ENCODE measurements around the gene KIAA0513. TPM values are rescaled to one million over a fixed set of nuclear protein-coding genes. Genes with fewer than 3 reads are reported as not detected.
"Not testable (repeated sequence)": the region's sequence is repeated elsewhere in the genome, so short reads cannot be mapped to it uniquely, and the experiment has no call there.

KIAA0513 gene
- polyA plus RNA-seq, 4 donors, result 3.6 to 6.6 (median 5.2) TPM

DNA sequence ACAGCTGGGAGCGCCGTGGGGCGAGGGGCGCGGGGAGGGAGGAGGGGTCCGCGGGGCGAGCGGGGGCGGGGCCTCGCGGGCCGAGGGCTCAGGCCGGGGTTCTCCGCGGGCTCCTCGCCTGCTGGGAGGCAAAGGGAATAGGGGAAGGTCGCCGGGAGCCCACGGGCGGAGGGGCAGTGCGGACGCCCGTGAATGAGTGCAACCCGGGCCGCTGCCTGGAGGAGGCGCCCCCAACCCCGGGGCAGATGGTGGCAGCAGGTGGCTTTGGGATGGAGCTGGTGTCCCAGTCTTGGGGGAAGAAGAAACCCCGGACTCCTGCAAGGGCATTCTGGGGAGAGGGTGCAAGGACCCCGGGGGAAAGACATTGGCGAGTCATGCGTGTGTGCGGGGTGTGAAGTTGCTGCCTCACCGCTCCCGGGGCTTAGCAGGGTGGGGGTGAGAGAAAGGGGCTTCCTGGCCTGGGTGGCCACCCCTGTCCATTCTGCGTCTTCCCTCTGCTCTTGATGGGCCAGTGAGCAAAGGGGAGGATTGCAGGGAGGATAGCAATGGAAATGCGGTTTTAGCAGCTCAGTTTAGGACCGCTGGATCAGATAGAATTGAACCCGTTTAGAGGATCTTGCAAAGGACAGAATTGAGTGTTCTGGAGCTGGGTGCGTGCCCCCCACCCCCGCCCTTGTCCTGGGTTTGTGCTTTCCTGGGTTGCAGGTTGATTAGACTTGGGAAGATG, 526 bp downstream of the KIAA0513 start:
- DNase-seq (ENCODE audit: low read depth in 4 of 4, low spot score in 3 of 4), result no peak

DNA sequence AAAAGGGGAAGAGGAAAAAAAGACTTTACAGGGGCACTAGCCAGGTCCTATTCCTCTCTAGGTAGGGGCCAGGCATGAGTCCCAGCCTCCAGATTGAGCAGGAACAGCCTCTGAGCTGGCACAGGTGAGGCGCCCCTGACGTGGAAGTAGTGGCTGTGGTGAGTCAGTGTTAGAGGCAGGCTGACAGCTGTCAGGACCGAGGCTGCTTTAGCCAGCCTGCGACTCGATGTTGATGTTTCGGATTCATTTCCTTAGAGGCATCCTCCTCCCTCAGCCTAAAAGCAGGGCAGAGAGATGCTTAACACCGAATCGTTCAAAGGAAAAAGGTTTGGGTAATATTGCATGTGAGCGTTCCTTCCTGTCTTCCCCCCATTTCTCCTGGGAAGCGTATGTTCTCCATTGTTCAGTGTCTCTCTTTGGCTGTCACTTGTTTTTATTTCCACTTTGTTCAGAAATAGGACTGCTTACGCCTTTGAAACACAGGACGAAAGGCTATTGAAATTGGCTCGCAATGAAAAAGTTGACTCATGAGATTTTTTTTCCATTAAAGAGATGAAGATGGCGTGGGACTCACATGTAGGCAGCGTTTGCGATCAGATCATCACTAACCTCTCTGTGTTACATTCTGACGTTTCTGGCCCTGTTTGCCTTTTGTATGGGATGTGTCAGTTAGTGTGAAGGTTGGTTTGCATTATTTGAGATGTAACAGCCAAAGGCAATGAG, 1.3 kb downstream of the KIAA0513 start:
- no peak for DNase-seq (ENCODE audit: low read depth in 4 of 4, low spot score in 3 of 4)

DNA sequence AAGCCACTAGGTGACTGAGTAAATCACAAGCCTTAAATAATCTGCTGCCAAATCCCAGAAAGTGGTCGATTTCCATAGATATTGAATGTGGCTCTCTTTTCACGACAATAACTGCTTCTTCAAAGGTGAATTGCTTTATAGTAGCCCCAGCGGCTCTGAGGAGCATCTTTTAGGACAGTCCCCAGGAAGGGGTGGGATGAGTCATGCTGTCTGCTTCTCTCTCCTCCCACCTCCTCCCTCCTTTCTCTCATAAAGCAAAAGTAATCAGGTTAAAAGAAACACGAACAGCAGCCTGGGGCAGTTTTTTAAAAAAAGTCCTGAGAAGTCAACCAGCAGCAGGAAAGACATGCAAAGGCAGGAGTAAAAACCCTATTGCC, 1.8 kb downstream of the KIAA0513 start:
- no peak for DNase-seq (ENCODE audit: low read depth in 4 of 4, low spot score in 3 of 4)

DNA sequence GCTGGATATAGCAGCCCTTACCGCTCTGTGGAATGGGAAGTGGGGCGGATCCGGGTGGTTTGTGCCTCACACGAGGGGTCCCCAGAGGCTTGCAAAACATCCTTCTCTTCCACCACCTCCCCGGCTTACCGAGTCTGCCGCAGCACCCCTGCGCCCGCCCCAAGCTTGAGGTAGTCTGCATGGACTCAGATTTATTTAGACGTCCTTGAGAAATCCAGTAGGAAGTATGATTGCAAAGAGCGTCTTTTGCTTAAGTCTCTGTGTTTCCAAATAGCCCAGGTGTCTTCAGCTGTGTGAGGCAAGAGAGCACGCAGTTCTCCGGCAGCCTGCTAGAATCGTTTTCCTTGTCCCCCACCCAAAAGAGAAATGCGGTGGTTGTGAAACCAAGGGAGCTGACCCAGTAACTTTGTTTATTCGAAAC, 2.4 kb downstream of the KIAA0513 start:
- no peak for DNase-seq (ENCODE audit: low read depth in 4 of 4, low spot score in 3 of 4)

DNA sequence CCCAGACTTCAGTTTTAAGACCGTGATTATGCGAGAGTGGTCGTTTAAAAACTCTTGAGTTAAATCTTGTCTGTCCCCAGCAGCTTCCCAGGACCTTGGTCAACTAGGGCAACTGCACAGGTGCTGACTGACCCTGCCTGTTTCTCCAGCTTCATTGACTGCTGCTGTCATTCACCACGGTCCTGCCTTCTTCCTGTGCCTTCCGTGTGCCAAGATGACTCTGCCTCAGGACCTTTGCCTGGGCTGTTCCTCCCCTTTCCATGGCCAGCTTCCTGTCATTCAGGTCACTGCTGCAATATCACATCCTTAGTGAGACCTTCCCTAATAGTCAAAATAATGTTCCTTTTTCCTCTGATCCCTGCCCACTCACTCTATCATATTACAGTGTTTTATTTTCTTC, 3.9 kb downstream of the KIAA0513 start:
- no peak for DNase-seq (ENCODE audit: low read depth in 4 of 4, low spot score in 3 of 4)

DNA sequence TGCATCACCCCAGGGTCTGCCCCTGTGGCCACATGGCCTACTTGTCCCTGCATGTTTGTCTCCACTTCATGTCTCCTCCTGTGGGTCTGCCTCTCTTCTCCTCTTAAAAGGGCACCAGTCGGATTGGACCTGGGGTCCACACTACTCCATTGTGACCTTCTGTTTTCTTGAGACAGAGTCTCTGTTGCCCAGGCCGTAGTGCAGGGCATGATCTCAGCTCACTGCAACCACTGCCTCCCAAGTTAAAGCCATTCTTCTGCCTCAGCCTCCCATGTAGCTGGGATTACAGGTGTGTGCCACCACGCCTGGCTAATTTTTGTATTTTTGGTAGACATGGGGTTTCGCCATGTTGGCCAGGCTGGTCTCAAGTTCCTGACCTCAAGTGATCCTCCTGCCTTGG, 4.6 kb downstream of the KIAA0513 start:
- DNase-seq (ENCODE audit: low read depth in 4 of 4, low spot score in 3 of 4), result not testable (repeated sequence)

DNA sequence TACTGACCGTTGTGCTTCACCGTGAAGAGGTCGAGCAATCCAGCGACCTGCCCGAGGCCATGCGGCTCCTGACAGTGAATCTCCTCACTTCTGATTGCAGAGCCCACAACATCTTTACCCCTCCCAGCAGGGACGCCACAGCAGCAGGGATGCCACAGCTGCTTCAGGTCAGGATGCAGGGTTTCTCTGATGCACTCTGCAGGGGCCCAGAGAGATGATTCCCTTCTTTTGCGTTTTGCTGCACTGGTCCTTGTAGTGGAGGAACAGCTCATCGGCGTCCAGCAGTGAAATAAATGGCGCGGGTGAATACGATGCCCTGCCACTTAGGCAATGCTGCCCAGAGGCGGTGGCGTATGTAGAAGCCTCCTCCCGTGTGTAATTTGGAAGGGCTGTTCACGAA, 5.6 kb downstream of the KIAA0513 start:
- DNase-seq (ENCODE audit: low read depth in 4 of 4, low spot score in 3 of 4), result no peak

DNA sequence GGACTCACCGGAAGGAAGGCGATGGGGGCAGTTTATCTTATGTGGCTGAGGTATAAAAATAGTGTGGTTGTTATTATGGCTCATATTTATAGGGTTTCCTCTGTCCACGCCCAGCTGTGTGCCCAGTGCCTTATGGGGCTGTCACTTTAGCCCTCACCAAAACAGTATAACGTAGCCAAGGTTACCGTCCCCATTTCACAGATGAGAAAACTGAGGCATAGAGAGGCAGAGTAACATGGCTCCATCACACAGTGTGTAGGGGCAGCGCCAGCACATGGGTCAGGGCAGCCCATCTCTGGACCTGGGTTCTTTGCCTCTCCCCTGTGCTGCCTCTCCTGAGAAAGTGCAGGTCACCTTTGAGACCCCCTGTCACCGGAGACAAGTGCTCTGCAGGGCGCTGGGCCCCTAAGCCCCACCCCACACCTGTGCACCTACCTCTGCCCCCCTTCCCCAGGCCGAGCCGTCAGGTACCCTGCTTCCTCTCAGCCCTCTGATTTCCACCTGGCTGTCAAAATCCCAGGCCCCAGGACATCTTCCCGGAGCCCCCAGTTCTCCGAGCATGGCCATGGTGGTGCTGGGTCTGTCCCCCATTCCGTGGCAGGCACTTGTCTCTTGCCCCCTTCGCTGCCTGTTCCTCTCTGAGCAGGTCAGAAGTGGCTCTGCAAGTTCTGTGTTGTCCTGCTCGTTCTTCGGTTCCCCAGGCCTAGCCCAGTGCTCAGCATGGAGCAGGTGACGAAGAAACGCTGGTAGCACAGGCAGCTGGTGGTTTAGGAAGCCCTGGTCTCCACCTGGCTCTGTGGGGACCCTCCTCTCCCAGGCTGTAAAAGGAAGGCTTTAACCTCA, 7.2 kb downstream of the KIAA0513 start:
- no peak for DNase-seq (ENCODE audit: low read depth in 4 of 4, low spot score in 3 of 4)

DNA sequence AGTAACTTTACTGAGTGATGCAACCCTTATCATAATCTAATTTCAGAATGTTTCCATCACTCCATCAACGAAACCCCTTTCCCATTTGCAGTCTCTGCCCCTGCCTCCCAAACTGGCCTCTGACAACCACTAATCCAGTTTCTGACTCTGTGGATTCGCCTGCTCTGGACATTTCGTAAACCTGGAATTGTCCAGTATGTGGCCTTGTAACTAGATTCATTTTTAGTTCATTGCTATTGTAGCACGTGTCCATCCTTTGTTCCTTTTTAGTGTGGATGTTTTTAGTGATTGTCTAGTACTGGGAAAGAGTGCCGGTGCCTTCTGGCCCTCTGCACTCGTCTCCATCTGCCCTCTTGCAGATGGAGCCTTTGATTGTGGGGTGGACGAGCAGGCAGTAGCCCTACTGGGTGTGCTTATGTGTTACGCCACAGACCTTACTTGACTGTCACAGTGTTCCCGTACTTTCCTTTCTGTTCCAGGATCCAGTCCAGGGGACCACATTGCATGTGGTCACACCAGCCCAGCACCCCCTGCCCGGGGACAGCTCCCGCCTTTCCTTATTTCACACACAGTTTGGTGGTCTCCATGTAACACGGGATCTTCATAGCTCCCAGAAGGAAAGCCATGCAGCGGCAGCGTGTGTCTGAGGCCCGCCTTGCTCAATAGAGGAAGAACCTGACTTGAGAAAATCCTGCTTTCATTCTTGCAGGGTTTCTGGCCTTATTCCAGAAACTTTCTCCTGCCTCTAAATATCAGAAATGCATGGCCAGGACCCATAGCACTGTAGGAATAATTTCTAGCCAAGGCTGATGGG, 8.8 kb downstream of the KIAA0513 start:
- no peak for DNase-seq (ENCODE audit: low read depth in 4 of 4, low spot score in 3 of 4)

DNA sequence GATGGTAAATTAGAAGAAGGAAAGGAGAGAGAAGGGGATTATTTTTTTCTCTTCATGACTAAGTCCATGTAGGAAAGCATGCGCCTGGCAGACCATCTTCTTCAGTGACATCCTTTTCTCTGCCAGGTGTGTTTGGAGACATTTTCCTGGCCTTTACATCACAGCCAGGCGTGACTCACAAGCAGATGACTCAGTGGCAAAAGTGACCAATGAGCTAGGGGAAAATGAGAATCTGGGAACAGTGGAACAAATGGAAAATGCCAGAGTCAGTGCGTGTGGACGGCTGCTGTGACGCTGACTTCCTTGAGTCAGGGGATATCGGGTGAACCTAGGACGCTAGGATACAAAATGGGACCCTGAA, 9.4 kb downstream of the KIAA0513 start:
- DNase-seq (ENCODE audit: low read depth in 4 of 4, low spot score in 3 of 4), result no peak

DNA sequence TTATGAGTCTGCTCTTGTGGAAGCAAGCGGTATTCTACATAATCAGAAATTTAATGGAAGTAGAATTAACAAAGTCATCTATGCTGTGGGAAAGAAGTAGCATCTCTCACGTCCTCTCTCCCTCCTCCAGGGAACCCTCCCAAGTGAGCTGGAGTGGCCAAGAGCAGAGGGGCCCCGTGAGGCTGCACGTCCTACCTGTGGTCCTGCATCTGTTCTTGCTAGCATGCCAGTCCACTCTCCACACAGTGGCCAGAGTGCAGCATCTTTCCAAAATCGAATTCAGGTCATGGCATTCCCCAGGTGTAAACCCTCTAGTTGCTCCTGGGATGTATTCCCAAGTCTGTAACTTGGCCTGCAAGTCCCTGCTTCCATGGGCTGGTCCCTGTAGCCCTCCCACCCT, 10.1 kb downstream of the KIAA0513 start:
- no peak for DNase-seq (ENCODE audit: low read depth in 4 of 4, low spot score in 3 of 4)

DNA sequence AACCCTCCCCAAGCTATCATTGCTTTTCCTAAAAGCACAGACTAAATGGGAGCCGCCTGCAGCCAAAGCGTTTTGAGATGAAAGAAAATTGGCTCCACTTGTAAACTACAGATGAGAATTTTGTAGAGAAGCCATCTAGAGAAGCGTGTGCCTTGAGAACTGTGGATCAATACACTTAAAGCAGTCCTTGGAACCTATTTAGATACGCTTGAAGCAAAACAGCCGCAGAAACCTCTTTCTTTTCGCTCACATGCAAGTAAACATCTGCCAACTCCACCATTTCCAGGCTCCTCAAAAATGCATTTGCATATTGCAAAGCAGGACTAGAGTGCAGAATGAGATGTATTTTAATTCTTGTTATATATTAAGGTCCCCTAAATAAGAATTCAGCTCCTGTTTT, 13.1 kb downstream of the KIAA0513 start:
- DNase-seq (ENCODE audit: low read depth in 4 of 4, low spot score in 3 of 4), result no peak

DNA sequence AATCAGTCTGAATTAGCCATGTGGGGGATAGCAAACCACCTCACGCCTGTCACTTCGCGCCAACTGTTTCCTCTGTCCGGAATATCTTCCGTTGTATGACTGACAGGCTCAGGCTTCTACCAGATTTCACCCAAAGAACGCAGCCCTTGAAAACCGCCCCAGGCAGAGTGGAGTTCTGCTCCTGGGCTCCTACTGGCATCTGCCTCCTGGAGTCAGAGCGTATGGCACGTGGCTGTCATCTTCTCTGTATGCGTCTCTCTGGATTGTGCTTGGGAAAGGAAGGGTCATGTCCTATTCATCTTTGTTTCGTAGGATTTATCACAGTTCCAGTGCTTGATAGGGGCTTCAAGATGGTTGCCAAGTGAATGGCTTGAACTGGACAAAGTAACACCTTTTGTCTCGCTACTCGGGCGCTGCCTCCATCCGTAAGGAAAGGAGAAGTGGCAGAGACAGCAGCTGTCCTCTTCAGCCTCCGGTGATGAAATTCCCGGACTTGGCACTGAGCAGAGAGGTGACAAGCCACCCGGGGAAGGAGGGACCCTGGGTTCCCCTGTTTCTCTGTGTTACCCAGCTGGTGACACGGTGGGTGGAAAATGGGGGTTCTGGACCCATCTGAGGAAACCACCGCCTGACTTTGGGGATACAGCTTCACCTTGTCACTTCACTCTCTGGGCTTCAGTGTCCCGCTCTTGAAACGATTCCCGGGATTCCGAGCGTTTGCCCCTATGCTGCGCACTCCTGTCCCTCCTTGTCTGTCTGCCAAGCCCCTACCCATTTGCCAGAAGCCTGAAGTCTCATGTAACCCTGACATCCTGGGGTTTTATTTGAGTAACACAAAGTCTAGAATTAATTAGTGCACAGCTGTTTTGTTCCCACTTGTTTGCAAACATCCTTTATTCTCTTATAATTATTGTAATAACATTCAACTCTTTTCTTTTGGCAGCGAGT, 13.9 kb downstream of the KIAA0513 start:
- no peak for DNase-seq (ENCODE audit: low read depth in 4 of 4, low spot score in 3 of 4)

DNA sequence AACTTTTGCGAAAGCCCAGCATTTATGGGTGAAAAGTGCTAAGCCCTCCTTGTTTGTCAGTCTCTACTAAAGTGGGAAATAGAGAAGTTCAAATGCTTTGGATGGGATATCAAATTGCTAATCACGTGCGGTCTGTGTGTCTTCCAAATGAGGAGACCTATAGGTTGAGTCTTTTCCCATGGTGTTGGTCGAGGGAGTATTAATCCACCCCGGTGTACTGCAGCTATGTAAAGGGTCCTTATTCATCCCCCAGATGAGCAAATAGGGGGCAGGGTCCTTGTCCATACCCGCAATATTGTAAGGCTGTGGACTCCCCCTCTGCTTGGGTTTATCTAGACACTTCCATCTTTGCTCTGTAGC, 14.6 kb downstream of the KIAA0513 start:
- no peak for DNase-seq (ENCODE audit: low read depth in 4 of 4, low spot score in 3 of 4)

DNA sequence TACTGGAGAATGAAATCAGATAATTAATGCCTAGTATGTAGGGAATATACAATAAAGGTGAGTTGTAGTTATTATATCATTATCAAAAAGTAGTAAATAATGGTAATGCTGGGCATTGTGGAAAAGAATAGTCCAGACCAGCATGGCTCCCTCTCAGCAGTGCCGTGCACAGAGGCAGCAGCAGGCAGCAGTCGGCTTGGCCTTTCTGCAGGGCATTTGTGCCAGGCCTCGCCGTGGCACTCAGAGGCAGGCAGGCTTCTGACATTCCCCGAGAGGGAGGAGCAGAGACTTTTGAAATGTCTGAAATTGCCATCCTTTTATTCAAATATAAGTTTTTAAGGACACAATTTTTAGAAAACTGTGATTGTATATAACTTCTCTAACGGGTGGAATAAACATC, 15.0 kb downstream of the KIAA0513 start:
- no peak for DNase-seq (ENCODE audit: low read depth in 4 of 4, low spot score in 3 of 4)

DNA sequence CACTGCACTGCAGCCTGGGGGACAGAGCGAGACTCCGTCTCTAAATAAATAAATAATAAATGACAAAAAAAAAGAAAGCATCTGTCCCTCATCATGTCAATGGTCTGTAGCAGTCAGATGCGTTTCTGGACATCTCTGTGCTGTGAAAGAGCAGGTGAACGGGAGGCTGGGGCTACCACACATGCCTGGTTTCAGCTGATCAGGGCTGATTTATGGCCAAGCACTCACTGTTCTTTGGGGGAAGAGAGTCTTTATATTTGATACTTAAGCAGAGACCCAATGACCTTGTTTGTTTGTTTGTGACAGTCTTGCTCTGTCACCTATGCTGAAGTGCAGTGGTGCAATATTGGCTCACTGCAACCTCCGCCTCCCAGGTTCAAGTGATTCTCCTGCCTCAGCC, 17.5 kb downstream of the KIAA0513 start:
- DNase-seq (ENCODE audit: low read depth in 4 of 4, low spot score in 3 of 4), result no peak

DNA sequence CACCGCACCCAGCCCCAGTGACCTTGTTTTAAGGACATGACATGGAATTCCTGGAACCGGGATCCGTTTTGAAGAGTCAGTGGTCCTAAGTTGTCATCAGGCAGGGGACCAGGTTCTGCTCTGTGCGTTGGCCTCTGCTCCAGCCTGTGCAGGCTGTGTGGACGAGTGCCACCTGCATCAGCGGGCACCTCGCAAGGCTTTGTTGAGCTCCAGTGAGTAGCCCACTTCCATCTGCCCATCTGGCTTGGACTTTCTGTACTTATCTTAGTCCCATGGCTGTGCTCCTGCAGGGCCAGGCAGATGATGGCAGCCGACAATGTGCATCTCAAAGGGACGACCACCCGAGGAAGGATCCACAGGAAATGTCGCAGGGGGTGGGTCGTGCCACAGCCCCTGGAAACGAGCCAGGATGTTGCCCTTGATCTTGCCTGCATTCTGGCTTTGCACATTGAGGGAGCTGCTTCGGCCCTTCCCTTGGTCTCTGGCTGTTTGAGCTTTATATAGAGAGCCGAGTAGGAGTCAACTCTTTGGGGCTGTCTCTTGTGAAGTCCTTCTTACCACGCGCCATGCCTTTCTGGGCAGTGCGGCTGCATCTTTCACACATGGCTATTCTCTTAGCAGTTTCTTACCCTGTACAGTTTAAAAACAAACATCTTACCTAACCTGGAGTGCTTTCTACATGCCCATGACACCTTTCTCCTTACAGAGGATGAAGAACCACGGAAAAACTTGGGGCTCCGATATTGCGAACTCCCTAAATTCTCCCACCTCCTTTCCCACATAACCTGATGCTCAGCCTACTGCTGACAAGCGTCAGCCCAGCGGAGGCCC, 18.3 kb downstream of the KIAA0513 start:
- no peak for DNase-seq (ENCODE audit: low read depth in 4 of 4, low spot score in 3 of 4)

DNA sequence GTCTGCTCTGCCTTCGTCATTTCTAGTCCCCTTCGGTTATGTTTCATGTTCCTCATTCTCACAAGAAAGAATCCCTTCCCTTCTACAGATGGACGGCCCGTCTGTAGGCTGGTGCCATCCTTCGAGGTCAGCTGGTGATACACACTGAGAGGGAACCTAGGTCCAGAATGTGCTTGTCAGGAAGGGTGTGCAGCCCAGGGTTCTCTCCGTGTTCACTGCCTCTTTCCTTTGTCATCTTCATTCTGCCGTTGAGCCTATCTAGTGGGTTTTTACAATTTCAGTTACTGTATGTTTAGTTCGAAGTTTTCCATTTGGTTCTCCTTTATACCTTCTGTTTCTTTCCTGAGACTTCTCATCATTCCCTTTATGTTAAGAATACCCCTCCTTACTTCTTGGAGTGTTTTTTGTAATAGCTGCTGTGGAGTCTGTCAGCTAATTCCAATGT, 18.9 kb downstream of the KIAA0513 start:
- no peak for DNase-seq (ENCODE audit: low read depth in 4 of 4, low spot score in 3 of 4)
